ENCODE measurements around the gene SUMF2.

Gene SUMF2

GRCh38 chr7:56115852-56116538 lies 51.9 kb downstream of the SUMF2 start, which contains the start of gene NUPR2:
Gene NUPR2 (minus strand): TSS chr7:56116417. CDS start chr7:56116314, 103 bp downstream.
- Histone ChIP-seq H3K9ac (ENCODE audit: low read length) (no peak within 1 kb of the TSS), H3K36me3 (ENCODE audit: control insufficient read depth, low read depth, low read length) (no peaks in the 10 kb centered on the region), H3K27me3 (ENCODE audit: control insufficient read depth, insufficient read depth, low read length) (no peaks in the 10 kb centered on the region), H3K4me3 (ENCODE audit: low read length) (no peak within 1 kb of the TSS), H3K4me1 (ENCODE audit: control insufficient read depth, low read depth, low read length) (no peaks in the 10 kb centered on the region), H3K27ac (ENCODE audit: low read length) (no peak within 1 kb of the TSS), H3K9me3 (ENCODE audit: control insufficient read depth, low read depth, low read length) (peaks cover 42% of the 10 kb centered on the region)

GRCh38 chr7:56121440-56121839 lies 57.4 kb downstream of the SUMF2 start:
- Histone ChIP-seq H3K9ac (ENCODE audit: low read length) (no peak overlapping the region), H3K36me3 (ENCODE audit: control insufficient read depth, low read depth, low read length) (no peaks in the 10 kb centered on the region), H3K27ac (ENCODE audit: low read length) (no peak overlapping the region), H3K9me3 (ENCODE audit: control insufficient read depth, low read depth, low read length) (peaks cover 61% of the 10 kb centered on the region), H3K4me1 (ENCODE audit: control insufficient read depth, low read depth, low read length) (no peaks in the 10 kb centered on the region), H3K4me3 (ENCODE audit: low read length) (no peak overlapping the region), H3K27me3 (ENCODE audit: control insufficient read depth, insufficient read depth, low read length) (no peaks in the 10 kb centered on the region)

GRCh38 chr7:56124981-56125380 lies 60.9 kb downstream of the SUMF2 start:
- Histone ChIP-seq H3K9me3 (ENCODE audit: control insufficient read depth, low read depth, low read length) (peaks cover 48% of the 10 kb centered on the region), H3K4me3 (ENCODE audit: low read length) (no peak overlapping the region), H3K9ac (ENCODE audit: low read length) (no peak overlapping the region), H3K4me1 (ENCODE audit: control insufficient read depth, low read depth, low read length) (no peaks in the 10 kb centered on the region), H3K27me3 (ENCODE audit: control insufficient read depth, insufficient read depth, low read length) (no peaks in the 10 kb centered on the region), H3K27ac (ENCODE audit: low read length) (no peak overlapping the region), H3K36me3 (ENCODE audit: control insufficient read depth, low read depth, low read length) (no peaks in the 10 kb centered on the region)

- Histone ChIP-seq H3K9ac (ENCODE audit: low read length) (no peak overlapping the region), H3K27me3 (ENCODE audit: control insufficient read depth, insufficient read depth, low read length) (no peaks in the 10 kb centered on the region), H3K4me3 (ENCODE audit: low read length) (no peak overlapping the region), H3K27ac (ENCODE audit: low read length) (no peak overlapping the region), H3K9me3 (ENCODE audit: control insufficient read depth, low read depth, low read length) (peaks cover 49% of the 10 kb centered on the region), H3K4me1 (ENCODE audit: control insufficient read depth, low read depth, low read length) (no peaks in the 10 kb centered on the region), H3K36me3 (ENCODE audit: control insufficient read depth, low read depth, low read length) (no peaks in the 10 kb centered on the region)
These were observed 61.7 kb downstream of the SUMF2 start for GRCh38 chr7:56125831-56126230.

GRCh38 chr7:56127241-56127975 lies 63.3 kb downstream of the SUMF2 start:
- Histone ChIP-seq H3K27ac (ENCODE audit: low read length) (no peak overlapping the region), H3K4me1 (ENCODE audit: control insufficient read depth, low read depth, low read length) (no peaks in the 10 kb centered on the region), H3K9me3 (ENCODE audit: control insufficient read depth, low read depth, low read length) (peaks cover 52% of the 10 kb centered on the region), H3K36me3 (ENCODE audit: control insufficient read depth, low read depth, low read length) (no peaks in the 10 kb centered on the region), H3K27me3 (ENCODE audit: control insufficient read depth, insufficient read depth, low read length) (no peaks in the 10 kb centered on the region), H3K4me3 (ENCODE audit: low read length) (no peak overlapping the region), H3K9ac (ENCODE audit: low read length) (no peak overlapping the region)

All from iPS-18a (cell line).